GM18511 (cell line): Measurements from ENCODE around the gene DISC1.

Experiments
- ATAC-seq: cut with Tn5 transposase; IDR thresholded peaks from one replicate; pipeline ENCODE4 v1.9.1; 2021; ENCODE audit warnings: mild to moderate bottlenecking, moderate library complexity; ENCODE audit not compliant: unreplicated experiment

DISC1 gene

GRCh38 chr1:231921646-231922345 lies 295.2 kb downstream of the DISC1 start:
- ATAC-seq, result no peak

GRCh38 chr1:231923491-231924041 lies 297.0 kb downstream of the DISC1 start:
- ATAC-seq, result no peak

GRCh38 chr1:231924180-231924579 lies 297.6 kb downstream of the DISC1 start:
- ATAC-seq, result no peak

GRCh38 chr1:231925864-231926263 lies 299.3 kb downstream of the DISC1 start:
- no peak for ATAC-seq

GRCh38 chr1:231926340-231926739 lies 299.8 kb downstream of the DISC1 start:
- no peak for ATAC-seq

- ATAC-seq, result no peak
Measured at GRCh38 chr1:231926933-231927332, 300.3 kb downstream of the DISC1 start.

GRCh38 chr1:231927431-231927830 lies 300.8 kb downstream of the DISC1 start:
- ATAC-seq, result no peak

GRCh38 chr1:231929311-231929710 lies 302.7 kb downstream of the DISC1 start:
- no peak for ATAC-seq

- no peak for ATAC-seq
Measured at GRCh38 chr1:231930257-231930947, 303.8 kb downstream of the DISC1 start.

GRCh38 chr1:231931146-231931545 lies 304.6 kb downstream of the DISC1 start:
- no peak for ATAC-seq

GRCh38 chr1:231931846-231932454 lies 305.4 kb downstream of the DISC1 start:
- ATAC-seq, result no peak

GRCh38 chr1:231933711-231934626 lies 307.4 kb downstream of the DISC1 start:
- no peak for ATAC-seq

GRCh38 chr1:231934797-231935196 lies 308.2 kb downstream of the DISC1 start:
- ATAC-seq, result no peak

GRCh38 chr1:231935856-231936255 lies 309.3 kb downstream of the DISC1 start:
- no peak for ATAC-seq

- no peak for ATAC-seq
Measured at GRCh38 chr1:231936983-231937775, 310.6 kb downstream of the DISC1 start.

- ATAC-seq, result no peak
Measured at GRCh38 chr1:231938211-231938610, 311.6 kb downstream of the DISC1 start.

- no peak for ATAC-seq
Measured at GRCh38 chr1:231938711-231939110, 312.1 kb downstream of the DISC1 start.

- ATAC-seq, result no peak
Measured at GRCh38 chr1:231939118-231939517, 312.5 kb downstream of the DISC1 start.

GRCh38 chr1:231940116-231940515 lies 313.5 kb downstream of the DISC1 start:
- ATAC-seq, result no peak

- ATAC-seq, result no peak
Measured at GRCh38 chr1:231940701-231941100, 314.1 kb downstream of the DISC1 start.
